Left kidney (tissue), 2 donors: Measurements from ENCODE around the gene KCNQ2. TPM values are rescaled to one million over a fixed set of nuclear protein-coding genes. Genes with fewer than 3 reads are reported as not detected.

Experiments used
- DNase-seq: peaks from one replicate; pipeline ENCODE4 v3.0.0-alpha.2; 2013
- polyA plus RNA-seq: library from polyadenylated mRNA; unstranded; fragments of 120-200 nt; gene quantifications from one replicate; pipeline ENCODE4 v1.2.1, GENCODE V29; 2013; ENCODE audit not compliant: insufficient read length

The KCNQ2 gene
- polyA plus RNA-seq, 1 donor, result 5.5 TPM

DNA sequence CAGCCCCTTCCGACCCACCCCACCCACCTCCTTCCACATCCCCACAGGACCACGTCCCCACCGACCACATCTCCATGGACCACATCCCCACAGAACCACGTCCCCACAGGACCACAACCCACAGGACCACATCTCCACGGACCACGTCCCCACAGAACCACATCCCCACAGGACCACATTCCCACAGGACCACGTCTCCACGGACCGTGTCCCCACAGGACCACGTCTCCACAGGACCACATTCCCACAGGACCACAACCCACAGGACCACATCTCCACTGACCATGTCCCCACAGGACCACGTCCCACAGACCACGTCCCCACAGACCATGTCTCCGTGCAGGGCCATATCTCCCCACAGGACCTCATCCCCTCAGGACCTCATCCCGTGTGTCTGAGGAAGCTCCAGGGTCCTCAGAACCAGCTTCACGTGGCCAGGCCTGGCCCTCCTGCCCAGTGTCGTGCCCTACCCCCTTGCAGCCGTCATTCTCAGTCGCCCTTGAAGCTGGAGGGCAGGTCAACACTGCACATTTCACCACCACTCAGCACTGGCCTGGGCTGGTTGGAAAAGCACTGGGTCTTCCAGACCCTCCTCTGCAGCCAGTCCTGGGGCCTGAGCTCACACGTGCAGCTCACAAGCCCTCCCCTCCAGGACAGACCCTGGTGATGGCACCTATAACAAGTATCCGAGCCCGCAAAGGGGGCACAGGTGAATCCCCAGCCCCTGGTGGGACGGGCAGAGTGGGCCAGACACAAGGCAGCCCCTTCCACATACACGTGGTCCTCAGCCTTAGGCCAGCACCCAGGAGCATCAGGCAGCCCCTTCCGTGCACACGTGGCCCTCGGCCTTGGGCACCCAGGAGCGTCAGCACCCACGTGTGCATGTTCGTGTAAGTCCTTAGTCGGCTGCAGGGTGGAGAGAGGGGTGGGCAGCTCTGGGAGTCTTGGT is 115.2 kb downstream of the KCNQ2 start:
- no peak for DNase-seq

- no peak for DNase-seq
These were observed 115.9 kb downstream of the KCNQ2 start for GRCh38 chr20:63356511-63356910.

GRCh38 chr20:63355781-63356295 is 116.6 kb downstream of the KCNQ2 start:
- no peak for DNase-seq

DNA sequence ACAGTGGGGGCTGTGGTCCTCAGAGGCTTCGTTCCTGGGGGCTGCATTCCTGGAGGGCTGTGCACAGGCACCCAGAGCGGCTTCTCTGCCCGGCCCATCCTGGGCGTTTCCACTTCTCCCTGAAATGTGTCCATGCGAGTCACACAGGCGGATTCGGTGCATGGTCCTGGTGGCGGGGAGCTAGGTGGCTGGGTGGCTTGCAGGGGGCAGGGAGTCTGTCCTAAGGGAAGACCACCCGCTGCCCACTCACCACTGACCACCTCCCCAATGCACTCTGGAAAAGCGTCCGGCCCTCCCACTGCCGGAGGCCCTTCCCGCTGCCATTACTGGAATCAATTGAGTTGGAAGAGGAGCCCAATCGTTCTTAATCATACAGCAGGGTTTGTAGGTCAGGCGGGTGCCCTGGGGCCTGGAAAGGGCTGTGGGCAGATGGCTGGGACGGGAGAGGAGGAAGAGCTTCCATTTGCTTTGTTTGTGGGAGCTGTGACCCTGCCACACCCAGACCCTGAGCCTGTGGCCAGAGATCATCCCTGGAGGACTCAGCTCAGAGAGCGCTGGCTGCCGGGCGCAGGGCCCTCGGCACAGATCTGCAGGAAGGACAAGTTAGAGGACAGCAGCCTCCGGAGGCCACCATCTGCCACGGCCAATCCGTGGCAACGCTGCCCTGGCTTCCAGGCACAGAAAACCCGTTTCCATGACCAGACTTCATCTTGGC is 117.7 kb downstream of the KCNQ2 start:
- DNase-seq, result no peak

DNA sequence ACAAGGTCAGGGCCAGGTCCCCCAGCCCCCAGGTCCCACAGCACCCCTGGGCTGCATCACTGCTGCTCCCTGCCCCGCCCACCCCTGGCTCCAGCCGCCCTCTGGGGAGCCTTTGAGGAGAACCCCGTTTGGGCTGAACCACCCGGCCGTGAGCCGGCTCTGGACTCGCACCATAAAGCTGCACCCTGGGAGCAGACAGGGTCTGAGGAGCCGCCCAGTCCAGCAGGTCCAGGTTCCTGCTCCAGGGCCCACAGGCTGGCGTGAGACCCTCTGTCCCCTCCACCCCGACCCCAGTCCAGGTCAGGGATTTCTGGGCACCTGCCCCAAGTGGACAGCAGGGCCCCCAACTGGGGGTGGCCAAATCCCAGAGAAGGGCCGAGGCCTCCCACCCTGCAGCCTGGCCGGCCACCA is 119.6 kb downstream of the KCNQ2 start:
- DNase-seq, result no peak

DNA sequence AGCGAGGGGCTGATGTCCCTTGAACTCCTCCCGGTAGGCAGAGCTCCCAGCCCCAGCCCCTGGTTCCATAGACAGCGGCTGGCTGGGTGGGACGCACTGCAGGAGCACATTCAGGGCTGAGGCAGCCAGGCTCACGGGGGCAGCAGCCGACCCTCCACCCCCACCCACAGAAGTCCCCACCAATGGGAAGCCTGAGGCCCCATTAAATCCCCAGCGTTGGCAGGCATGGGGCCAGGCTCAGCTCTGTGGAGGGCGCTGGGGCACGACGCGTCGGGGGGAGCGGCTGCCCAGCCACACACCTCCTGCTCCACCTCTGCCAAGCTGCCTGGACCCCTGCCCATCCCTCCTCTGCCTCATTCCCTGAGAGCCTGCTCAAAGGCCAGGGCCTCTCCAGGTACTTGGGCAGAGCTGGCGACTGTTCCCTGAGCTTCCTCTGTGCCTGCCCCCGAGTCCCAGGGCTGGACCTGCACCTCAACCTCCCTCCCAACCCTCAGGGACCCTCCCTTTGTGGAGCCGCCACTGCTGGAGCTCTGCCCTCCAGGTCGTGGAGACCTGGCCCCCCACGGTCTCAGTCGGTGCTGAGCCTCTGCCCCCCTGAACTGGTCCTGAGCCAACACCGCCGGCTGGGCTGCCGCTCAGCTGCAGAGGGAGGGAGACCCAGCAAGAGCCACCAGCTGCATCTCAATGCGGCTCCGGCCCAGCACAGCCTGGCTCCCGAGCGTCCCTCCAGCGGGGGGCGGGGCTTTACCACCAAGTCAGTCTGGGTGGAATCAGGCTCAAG is 120.5 kb downstream of the KCNQ2 start:
- no peak for DNase-seq

DNA sequence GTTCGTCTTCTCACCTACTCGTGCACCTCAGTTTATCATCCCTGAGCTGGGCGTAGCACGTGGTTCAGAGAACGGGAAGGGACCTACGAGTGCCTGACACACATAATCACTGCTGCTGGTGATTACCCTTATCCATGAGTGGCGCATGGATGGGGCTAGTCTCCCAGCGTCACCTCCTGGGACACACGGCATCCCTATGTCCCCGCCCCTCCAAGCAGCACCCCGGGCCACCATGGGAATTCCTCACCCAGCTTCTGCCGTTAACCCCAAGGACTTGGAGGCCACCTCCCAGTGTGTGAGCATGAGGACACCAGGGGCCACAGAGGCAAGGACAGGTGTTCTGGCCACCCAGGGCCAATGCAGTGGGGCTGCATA is 121.1 kb downstream of the KCNQ2 start:
- DNase-seq, result no peak

- DNase-seq, result no peak
These were observed 121.7 kb downstream of the KCNQ2 start for GRCh38 chr20:63350597-63351325.

Other genes starting within 250 kb of the KCNQ2 start
- gene BIRC7, start 236.8 kb downstream of the KCNQ2 start, polyA plus RNA-seq, result 0.37 TPM
- gene NKAIN4, start 218.2 kb downstream of the KCNQ2 start, polyA plus RNA-seq, result 20.7 TPM
- 67.1 TPM for gene ARFGAP1, start 199.8 kb downstream of the KCNQ2 start, polyA plus RNA-seq
- gene COL20A1, start 179.5 kb downstream of the KCNQ2 start, polyA plus RNA-seq, result 1.2 TPM
- gene CHRNA4, start 111.3 kb downstream of the KCNQ2 start, polyA plus RNA-seq, result 13.3 TPM
- gene EEF1A2, start 26.4 kb upstream of the KCNQ2 start, polyA plus RNA-seq, result 0.67 TPM
- gene PPDPF, start 48.1 kb upstream of the KCNQ2 start, polyA plus RNA-seq, result 118 TPM
- 1.1 TPM for gene PTK6, start 64.7 kb upstream of the KCNQ2 start, polyA plus RNA-seq
- not detected for gene SRMS, start 75.1 kb upstream of the KCNQ2 start, polyA plus RNA-seq
- 0.81 TPM for gene FNDC11, start 81.5 kb upstream of the KCNQ2 start, polyA plus RNA-seq
- gene HELZ2, start 101.6 kb upstream of the KCNQ2 start, polyA plus RNA-seq, result 11.8 TPM
- 10.7 TPM for gene GMEB2, start 154.4 kb upstream of the KCNQ2 start, polyA plus RNA-seq
- gene STMN3, start 180.8 kb upstream of the KCNQ2 start, polyA plus RNA-seq, result 22.7 TPM
- gene RTEL1, start 185.7 kb upstream of the KCNQ2 start, polyA plus RNA-seq, result 19.8 TPM
- 2.1 TPM for gene TNFRSF6B, start 224.0 kb upstream of the KCNQ2 start, polyA plus RNA-seq
- gene ARFRP1, start 235.3 kb upstream of the KCNQ2 start, polyA plus RNA-seq, result 27.0 TPM
- 17.8 TPM for gene ZGPAT, start 235.4 kb upstream of the KCNQ2 start, polyA plus RNA-seq